K562 (cell line): ENCODE results near the gene UNKL. TPM values are rescaled to one million over a fixed set of nuclear protein-coding genes. Genes with fewer than 3 reads are reported as not detected.

Experiments
- AFF4 ChIP-seq: sonication (generic); formaldehyde crosslinking; IDR thresholded peaks from 2 replicates; pipeline ENCODE4 v1.8.0; 2023; ENCODE audit warnings: mild to moderate bottlenecking, missing genetic modification reagents
- BRF1 ChIP-seq: IDR thresholded peaks from 3 replicates; pipeline ENCODE4 v1.6.1; 2011; ENCODE audit warnings: borderline replicate concordance, mild to moderate bottlenecking; ENCODE audit not compliant: insufficient read length; ENCODE audit errors: extremely low read depth
- CHD2 ChIP-seq: IDR thresholded peaks from 2 replicates; pipeline ENCODE4 v1.6.1; 2011; ENCODE audit warnings: low read depth, low read length
- EP400 ChIP-seq: fragments of 450-650 bp; IDR thresholded peaks from 2 replicates; pipeline ENCODE4 v1.6.1; 2017; ENCODE audit warnings: antibody characterized with exemption, mild to moderate bottlenecking, moderate library complexity
- FOXJ3 ChIP-seq: sonication (generic); formaldehyde crosslinking; IDR thresholded peaks from 2 replicates; pipeline ENCODE4 v1.4.0; 2020; ENCODE audit warnings: mild to moderate bottlenecking, missing genetic modification reagents
- FOXK2 ChIP-seq, 2 experiments: fragments of 450-650 bp; IDR thresholded peaks in 1 of 2; conservative IDR thresholded peaks in 1 of 2; 2 replicates each; pipeline ENCODE4 v1.6.1; 2016; ENCODE audit warnings: low read depth in 2 of 2, mild to moderate bottlenecking in 1 of 2
- GATAD2B ChIP-seq: fragments of 450-650 bp; IDR thresholded peaks from 2 replicates; pipeline ENCODE4 v1.6.1; 2017; ENCODE audit warnings: mild to moderate bottlenecking, borderline replicate concordance
- MEF2A ChIP-seq: IDR thresholded peaks from 2 replicates; pipeline ENCODE4 v1.6.1; 2011; ENCODE audit warnings: low read depth, mild to moderate bottlenecking, low read length, moderate library complexity; ENCODE audit not compliant: control insufficient read depth
- MLLT1 ChIP-seq, 2 experiments: fragments of 450-650 bp; IDR thresholded peaks; 2 replicates each; pipeline ENCODE4 v1.6.1; 2016
- PCBP1 ChIP-seq: fragments of 200-400 bp; formaldehyde crosslinking; IDR thresholded peaks from 2 replicates; pipeline ENCODE4 v1.6.1; 2018; ENCODE audit warnings: mild to moderate bottlenecking, low read depth, low read length; ENCODE audit not compliant: poor library complexity, severe bottlenecking
- RAD21 ChIP-seq, 2 experiments: fragments of 250-450 bp in 1 of 2; fragments of 450-650 bp in 1 of 2; sonication (Bioruptor Pico) in 1 of 2; formaldehyde crosslinking in 1 of 2; IDR thresholded peaks in 1 of 2; conservative IDR thresholded peaks in 1 of 2; 2 replicates each; pipeline versions ENCODE4 v1.4.0 to v1.8.0; 2020 to 2022; ENCODE audit warnings: mild to moderate bottlenecking in 2 of 2, moderate library complexity in 1 of 2
- SMARCA5 ChIP-seq: fragments of 450-650 bp; IDR thresholded peaks from 2 replicates; pipeline ENCODE4 v1.6.1; 2016
- SRSF9 ChIP-seq: fragments of 200-400 bp; formaldehyde crosslinking; IDR thresholded peaks from 2 replicates; pipeline ENCODE4 v1.6.1; 2017; ENCODE audit warnings: low read depth, low read length, borderline replicate concordance
- THAP12 ChIP-seq: fragments of 250-450 bp; sonication (Bioruptor Pico); IDR thresholded peaks from 2 replicates; pipeline ENCODE4 v1.9.0; 2021; ENCODE audit warnings: mild to moderate bottlenecking, inconsistent platforms
- ZNF12 ChIP-seq: sonication (generic); formaldehyde crosslinking; IDR thresholded peaks from 2 replicates; pipeline ENCODE4 v1.4.0; 2020; ENCODE audit warnings: mild to moderate bottlenecking, missing genetic modification reagents
- ZNF639 ChIP-seq, 2 experiments: fragments of 200-800 bp in 1 of 2; sonication (Bioruptor generic) in 1 of 2; sonication (generic) in 1 of 2; formaldehyde crosslinking in 1 of 2; IDR thresholded peaks in 1 of 2; conservative IDR thresholded peaks in 1 of 2; 2 replicates each; pipeline versions ENCODE4 v1.5.0 to v1.6.1; 2016 to 2020; ENCODE audit warnings: missing compliant biosample characterization in 1 of 2, missing genetic modification characterization in 1 of 2, missing genetic modification reagents in 1 of 2
- ZNF785 ChIP-seq: fragments of 250-450 bp; sonication (Bioruptor Pico); IDR thresholded peaks from 2 replicates; pipeline ENCODE4 v1.4.0; 2020; ENCODE audit warnings: mild to moderate bottlenecking
- polyA plus RNA-seq, 8 experiments: library from polyadenylated mRNA; depleted of rRNA in 4 of 8; stranded (reverse) in 5 of 8; unstranded in 3 of 8; fragments of >200 nt; fragmentation: Nextera tagmentation in 2 of 8; fragmentation: Illumina TruSeq in 1 of 8; extraction: Ambion mirVana in 2 of 8; extraction: Trizol in 1 of 8; gene quantifications; 2 replicates each; pipeline versions ENCODE4 v1.2.1 to v1.2.3, GENCODE V29; 2011 to 2014; ENCODE audit warnings: inconsistent platforms in 1 of 8, missing spikeins in 1 of 8
- total RNA-seq, 7 experiments: library from RNA; depleted of rRNA in 6 of 7; stranded (reverse); fragments of >200 nt in 6 of 7; fragmentation: Illumina TruSeq in 2 of 7; extraction: Trizol in 2 of 7; gene quantifications; 2 replicates each; pipeline versions ENCODE4 v1.2.1 to v1.2.3, GENCODE V29; 2011 to 2021; ENCODE audit warnings: low replicate concordance in 1 of 7

UNKL gene
- total and polyA plus RNA-seq, 9 of the 15 experiments (the other 6 are each of a cell fraction or from before 2014, with no cell fraction given), result 0.37 to 30.2 (median 5.1) TPM

GRCh38 chr16:1331712-1332617, 82.5 kb downstream of the UNKL start (continued):
- no peak; the same call in 1 of the 2 replicates for TF ChIP-seq EP400
- TF ChIP-seq AFF4 (CRISPR knock-in tag), result no peak
- peak; percentile 33 for TF ChIP-seq PCBP1
- TF ChIP-seq THAP12, result no peak
- TF ChIP-seq SRSF9, result no peak
- peak; percentile 88 for TF ChIP-seq FOXJ3
- TF ChIP-seq GATAD2B, result peak; percentile 64; the same call in 1 of the 2 replicates
- TF ChIP-seq ZNF12 (CRISPR knock-in tag), result no peak
- no peak for TF ChIP-seq SMARCA5
- no peak for TF ChIP-seq ZNF639 (CRISPR knock-in tag; conservative IDR thresholded peaks at IDR 0.05 in 1 of 2, IDR thresholded peaks at IDR 0.05 in 1 of 2)
- TF ChIP-seq FOXK2 (conservative IDR thresholded peaks at IDR 0.05 in 1 of 2, IDR thresholded peaks at IDR 0.05 in 1 of 2; ENCODE audit: low read depth in 2 of 2), result peak; percentile 91 to 95
- TF ChIP-seq RAD21 (CRISPR knock-in tag; conservative IDR thresholded peaks at IDR 0.05 in 1 of 2, IDR thresholded peaks at IDR 0.05 in 1 of 2), result no peak
- TF ChIP-seq ZNF785 (CRISPR knock-in tag), result no peak
- no peak for TF ChIP-seq MLLT1 (IDR thresholded peaks at IDR 0.05)
- no peak for TF ChIP-seq MEF2A
- no peak for TF ChIP-seq CHD2
- TF ChIP-seq BRF1, result no peak
